Stimulated activated CD4-positive, alpha-beta T cell treated with anti-CD3 and anti-CD28 coated beads, Interleukin-15, amount 100 ng/mL, for 1 hour (primary cell): ENCODE data around the gene PTPRM.

ENCODE experiments used
- DNase-seq, 2 donors: peaks; one replicate each; pipeline ENCODE4 v3.0.0-alpha.2; 2020; ENCODE audit warnings: low read depth in 1 of 2, low spot score in 1 of 2

Gene PTPRM

DNA sequence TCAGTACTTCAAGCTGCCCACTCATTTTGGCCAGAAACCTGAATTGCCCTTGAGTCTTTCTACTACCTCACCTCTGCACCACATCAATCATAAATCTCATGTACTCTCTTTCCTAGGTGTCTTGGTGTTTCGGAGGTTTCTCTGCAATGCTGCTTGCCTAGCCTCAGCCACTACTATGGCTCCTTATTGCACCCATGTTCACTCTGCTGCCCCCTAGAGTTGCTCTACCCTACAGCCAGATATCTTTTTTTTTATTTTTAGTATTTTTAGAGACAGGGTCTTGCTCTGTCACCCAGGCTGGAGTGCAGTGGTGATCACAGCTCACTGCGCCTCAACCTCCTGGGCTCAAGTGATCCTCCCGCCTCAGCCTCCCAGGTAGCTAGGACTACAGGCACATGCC, 413.0 kb downstream of the PTPRM start:
- DNase-seq = no peak

GRCh38 chr18:7980656-7981055, 413.5 kb downstream of the PTPRM start:
- DNase-seq = no peak

- no peak for DNase-seq
Observed at GRCh38 chr18:7982216-7982615, 415.1 kb downstream of the PTPRM start.

DNA sequence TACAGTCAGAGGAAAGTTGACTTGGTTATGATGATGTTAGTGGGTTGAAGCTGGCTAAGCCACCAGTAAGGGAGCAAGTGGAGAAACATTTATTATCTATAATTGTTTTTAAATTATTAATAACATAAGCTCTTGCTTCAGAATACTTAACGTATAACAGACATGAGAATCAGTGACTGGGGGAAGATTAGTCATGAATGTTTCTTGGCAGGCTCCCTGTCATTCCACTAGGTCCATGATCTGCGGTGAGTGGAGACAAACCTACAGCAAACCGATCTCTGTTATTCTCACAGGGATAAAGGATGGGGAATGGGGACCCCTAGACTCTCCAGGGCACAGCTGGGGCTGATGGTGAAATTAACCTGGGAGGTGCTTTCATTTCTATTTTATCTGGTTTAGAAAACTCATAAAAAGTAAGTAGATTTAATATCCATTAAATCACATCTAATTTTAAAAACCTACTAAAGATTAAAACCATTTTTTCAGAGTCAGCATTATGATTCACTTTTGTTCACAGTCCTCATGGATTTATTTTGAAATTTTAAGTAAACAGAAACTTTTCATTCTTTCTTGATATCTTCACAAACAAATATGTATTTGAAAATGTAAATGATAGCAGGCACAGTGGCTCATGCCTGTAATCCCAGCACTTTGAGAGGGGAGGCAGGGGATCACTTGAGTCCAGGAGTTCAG, 420.3 kb downstream of the PTPRM start:
- no peak for DNase-seq

- DNase-seq = no peak
Observed at GRCh38 chr18:7990670-7991069, 423.6 kb downstream of the PTPRM start.

- DNase-seq = no peak
Observed at GRCh38 chr18:8001711-8002301, 434.7 kb downstream of the PTPRM start.

DNA sequence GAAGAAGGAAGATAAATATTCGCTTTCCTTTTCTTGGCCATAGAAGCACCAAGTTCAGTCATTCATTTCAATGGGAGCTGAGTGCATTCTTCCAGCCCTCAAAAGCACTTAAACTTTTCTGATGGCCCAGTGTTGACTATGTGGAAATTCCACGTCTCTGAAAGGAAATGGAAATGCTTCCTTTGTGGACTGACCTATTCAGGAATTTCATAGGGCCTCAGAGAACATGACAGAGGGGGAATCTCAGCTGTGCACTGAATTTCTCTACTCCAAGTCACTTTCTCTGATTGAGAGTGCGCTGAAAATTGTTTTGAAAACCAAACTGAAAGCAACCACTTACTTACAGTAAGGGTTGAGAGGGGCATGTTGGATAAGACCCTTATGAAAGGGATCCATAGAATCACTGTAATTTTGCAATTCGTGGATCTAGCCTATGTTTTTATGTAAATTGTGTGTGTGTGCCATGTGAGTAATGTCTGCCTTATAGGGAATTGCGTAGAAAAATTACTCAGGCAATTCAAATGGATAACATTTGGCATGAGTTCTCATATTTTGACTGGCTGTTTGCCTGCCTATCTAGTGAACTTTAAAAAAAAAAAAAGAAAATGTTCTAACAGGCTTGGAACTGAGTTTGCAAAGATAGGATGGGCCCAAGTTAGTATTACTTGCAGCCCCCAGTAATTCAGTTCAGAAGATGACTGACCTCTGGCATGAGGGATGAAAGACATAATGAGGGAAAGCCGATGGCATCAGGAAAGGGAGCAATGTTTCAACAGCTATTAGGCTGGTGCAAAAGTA, 437.0 kb downstream of the PTPRM start:
- DNase-seq = no peak

DNA sequence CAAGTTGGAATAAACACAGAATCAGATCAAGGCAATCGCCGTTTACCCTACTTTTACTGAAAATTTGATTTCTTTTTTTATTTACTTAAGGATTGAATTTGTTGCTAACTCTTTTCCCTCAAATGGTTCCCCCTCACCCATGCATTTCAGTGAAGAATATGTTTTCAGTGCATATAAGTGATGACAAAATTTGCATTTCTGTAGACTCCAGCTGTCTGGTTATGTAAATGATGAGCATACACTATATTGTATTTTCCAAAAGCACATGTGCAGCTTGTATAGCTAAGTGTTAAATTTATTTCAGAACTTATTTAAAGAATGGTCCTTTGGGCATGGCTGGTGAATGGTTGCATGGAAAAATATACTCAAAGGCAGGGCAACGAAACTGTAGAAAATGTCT, 437.7 kb downstream of the PTPRM start:
- DNase-seq = no peak

- DNase-seq = no peak
Observed at GRCh38 chr18:8005870-8006569, 438.9 kb downstream of the PTPRM start.

DNA sequence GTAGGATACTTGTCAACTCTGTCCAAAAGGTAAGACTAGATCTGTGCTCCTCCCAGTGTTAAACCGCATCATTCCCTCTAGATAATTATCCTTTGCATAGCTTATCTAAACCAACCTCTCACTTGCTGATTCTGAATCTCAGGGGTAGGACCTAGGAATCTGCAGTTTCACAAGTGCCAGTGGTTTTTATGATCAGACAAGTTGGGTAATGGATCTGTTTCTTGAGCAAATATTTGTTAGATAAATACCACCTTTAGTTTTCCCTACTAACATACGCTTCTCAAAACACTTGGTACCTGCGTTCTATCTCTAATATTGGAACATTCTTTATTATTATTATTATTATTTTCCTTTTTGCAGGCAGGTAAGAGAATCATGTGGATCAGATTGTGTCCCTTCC, 439.9 kb downstream of the PTPRM start:
- DNase-seq = no peak

- DNase-seq = no peak
Observed at GRCh38 chr18:8008033-8008432, 440.9 kb downstream of the PTPRM start.

DNA sequence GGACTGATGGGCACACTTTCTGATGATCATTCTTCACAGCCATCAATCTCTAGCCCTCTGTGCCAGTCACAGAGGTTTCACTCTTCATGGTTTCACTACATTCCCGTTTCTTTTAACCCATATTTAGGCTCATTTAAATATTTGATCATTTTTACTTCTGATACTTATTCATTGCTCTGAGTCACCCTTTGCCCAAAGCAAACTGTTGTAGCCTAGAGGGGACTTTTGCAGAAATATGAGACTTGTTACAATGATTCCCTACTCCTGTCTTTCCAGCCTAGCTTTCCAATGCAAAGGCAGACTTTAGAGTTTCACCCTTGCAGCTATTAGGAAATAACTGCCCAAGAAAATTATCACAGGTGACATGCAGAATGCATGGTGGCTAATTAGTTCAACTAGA, 444.2 kb downstream of the PTPRM start:
- no peak for DNase-seq

DNA sequence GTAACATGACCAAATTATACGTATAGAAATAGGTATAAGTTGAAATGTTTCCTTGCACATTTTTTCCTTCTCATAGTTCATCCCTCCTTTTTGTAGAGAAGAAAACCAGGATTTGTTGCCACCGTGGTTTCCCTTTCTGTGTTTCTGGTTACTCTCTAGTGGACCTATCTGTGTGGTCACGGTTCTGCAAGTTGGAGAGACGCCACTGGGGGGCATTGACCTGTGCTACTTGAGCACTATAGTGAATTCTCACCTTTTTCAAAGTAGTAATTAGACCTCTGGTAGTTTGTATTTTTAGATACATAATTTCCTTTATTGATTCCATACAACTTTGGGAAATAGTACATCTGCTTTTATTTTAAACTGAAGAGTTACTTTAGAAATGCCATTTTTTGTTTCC, 444.8 kb downstream of the PTPRM start:
- no peak for DNase-seq

GRCh38 chr18:8018701-8019331, 451.7 kb downstream of the PTPRM start:
- no peak for DNase-seq

- DNase-seq = no peak
Observed at GRCh38 chr18:8019600-8019999, 452.5 kb downstream of the PTPRM start.

- DNase-seq = no peak
Observed at GRCh38 chr18:8020132-8020846, 453.2 kb downstream of the PTPRM start.

- no peak for DNase-seq
Observed at GRCh38 chr18:8029061-8029460, 461.9 kb downstream of the PTPRM start.

DNA sequence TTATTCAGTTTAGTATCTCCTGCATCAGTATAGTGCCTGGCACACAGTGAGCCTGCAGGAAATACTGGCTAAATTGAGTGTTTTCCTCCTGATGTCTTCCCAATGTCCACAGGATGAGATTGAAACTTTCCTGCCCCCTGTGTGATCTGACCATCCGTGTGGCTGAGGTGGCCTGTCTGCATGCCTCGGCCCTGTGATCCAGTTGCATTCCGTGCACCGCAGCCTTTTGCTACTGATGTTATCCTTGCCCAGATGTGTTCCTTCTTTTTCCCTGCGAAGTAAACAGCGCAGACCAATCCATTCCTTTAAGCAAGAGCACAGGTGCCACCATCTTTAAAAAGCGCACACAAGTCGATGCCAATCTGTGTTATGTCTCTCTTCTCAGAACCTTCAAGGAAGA, 462.6 kb downstream of the PTPRM start:
- DNase-seq = no peak

- no peak for DNase-seq
Observed at GRCh38 chr18:8030201-8030600, 463.1 kb downstream of the PTPRM start.

GRCh38 chr18:8031496-8031895, 464.4 kb downstream of the PTPRM start:
- no peak for DNase-seq

- DNase-seq = no peak
Observed at GRCh38 chr18:8034674-8035073, 467.6 kb downstream of the PTPRM start.
